Hippocampal formation (tissue), 2 donors: ENCODE measurements around the gene DNAJB2.
A peak's percentile ranks its signal among the peaks of the same experiment; 100 is the strongest.
"Not testable (repeated sequence)": the region's sequence is repeated elsewhere in the genome, so short reads cannot be mapped to it uniquely, and the experiment has no call there.

Experiments
- DNase-seq, 2 donors: peaks; one replicate each; lab custom pipeline; 2025; lab: John Stamatoyannopoulos, UW

Gene DNAJB2

GRCh38 chr2:219285373-219285735, 6.2 kb downstream of the DNAJB2 start:
- no peak for DNase-seq

- peak; percentile 55 to 56 for DNase-seq
These were observed 6.8 kb downstream of the DNAJB2 start for GRCh38 chr2:219285894-219286425.

- peak; percentile 28 to 55 for DNase-seq
These were observed 7.4 kb downstream of the DNAJB2 start for GRCh38 chr2:219286436-219287115.

DNA sequence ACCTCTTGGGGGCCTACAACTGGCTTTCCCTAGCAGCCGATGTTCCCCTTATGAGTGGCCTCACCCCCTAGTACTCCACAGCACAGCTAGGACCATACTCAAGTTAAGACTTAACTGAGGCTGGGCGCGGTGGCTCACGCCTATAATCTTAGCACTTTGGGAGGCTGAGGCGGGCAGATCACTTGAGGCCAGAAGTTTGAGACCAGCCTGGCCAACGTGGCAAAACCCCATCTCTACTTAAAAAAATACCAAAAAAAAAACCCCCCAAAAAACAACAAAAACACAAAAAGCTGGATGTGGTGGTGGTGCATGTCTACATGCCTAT, 7.9 kb downstream of the DNAJB2 start:
- not testable (repeated sequence) for DNase-seq

GRCh38 chr2:219287580-219288265, 8.6 kb downstream of the DNAJB2 start:
- no peak for DNase-seq

GRCh38 chr2:219289195-219289536, 10.0 kb downstream of the DNAJB2 start:
- DNase-seq: no peak

- peak; percentile 82 to 92 for DNase-seq
These were observed 10.6 kb downstream of the DNAJB2 start for GRCh38 chr2:219289537-219290361.

DNA sequence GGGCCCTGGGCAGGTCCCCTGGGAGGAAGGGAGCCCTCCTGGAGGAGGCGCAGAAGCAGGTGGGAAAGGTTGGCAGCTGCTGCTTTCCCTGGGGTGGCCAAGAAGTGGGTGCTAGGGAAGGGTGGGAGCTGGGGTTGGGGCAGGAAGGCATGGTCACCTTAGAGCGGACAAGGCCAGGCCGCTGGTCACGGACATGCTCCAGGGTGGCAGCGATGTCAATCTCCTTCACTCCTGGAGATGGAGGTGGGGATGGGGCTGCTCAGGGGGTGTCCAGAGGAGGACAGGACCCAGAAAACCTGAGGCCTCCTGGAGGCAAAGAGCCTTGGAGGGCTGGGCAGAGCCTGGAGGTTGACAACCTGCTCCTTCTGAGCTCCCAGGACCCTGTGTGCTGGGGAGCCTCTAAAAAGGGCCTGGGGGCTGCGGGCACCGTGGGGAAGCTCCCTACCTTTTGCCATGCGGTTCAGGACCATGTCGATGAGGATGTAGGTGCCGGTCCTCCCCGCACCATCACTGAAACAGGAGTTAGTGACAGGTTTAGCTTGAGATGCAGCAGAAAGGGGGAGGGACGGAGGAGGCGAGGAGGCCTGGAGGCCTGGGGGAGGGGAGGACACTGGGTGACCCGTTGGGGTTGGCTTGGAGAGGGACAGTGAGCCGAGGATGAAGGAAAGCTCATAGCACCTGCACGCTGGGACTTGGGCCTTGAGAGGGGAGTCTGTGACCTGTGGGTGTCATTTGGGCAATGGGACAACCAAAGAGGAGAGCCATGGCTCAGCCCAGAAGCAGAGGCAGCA, 11.4 kb downstream of the DNAJB2 start:
- DNase-seq: no peak

GRCh38 chr2:219291394-219291793, 12.2 kb downstream of the DNAJB2 start:
- DNase-seq: no peak

DNA sequence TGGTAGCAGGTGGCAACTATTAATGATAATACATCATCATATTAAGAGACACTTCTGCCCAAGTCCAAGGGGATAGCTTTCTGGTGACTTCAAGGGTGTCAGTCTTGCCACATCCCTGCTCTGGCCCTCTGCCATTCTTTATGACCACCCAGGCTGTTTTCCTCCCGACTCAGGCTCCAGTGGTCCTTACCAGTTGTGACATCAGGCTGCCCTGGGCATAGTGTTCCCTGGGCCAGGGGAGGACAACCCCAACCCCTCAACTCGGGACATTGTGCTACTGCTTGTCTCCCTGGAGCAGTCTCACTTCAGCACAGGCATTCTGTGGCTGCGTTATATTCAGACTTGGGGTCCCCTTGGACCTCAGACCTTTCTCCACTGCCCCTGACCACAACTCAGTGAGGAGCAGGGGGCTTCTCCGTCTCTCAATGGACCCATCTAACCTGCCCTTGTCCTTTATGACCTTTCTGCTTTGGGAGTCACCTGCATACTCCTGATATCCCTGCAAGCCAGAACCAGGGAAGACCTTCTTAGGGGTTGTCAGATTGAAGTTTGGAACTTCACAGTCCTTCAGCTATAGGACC, 12.8 kb downstream of the DNAJB2 start:
- no peak for DNase-seq

GRCh38 chr2:219292616-219293015, 13.4 kb downstream of the DNAJB2 start:
- DNase-seq: no peak

DNA sequence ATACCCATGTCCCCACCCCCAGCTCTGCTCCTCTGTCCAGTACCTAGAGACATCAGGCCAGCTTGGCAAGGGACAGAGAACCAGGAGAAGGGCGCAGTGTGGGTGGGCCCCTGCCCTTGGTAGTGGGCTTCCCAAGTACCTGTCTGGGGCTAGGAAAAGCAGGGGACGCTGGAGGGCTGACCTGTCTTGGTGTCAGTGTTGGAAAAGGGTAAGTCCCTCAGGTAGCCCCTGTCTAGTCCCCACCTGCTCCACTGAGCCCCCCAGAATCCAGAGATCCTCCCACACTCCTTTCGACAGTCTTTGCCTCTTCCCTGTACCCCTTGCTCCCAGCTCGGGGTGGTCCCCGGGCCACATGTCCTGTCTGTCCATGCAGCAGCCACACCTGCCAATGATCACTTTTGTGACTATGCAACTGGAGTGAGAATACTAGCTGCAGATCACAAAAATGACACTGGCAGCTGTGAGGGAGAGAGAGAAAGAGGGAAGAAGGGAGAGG, 14.6 kb downstream of the DNAJB2 start:
- no peak for DNase-seq

- peak; percentile 72 to 77 for DNase-seq
These were observed 15.5 kb downstream of the DNAJB2 start for GRCh38 chr2:219294356-219295351.

DNA sequence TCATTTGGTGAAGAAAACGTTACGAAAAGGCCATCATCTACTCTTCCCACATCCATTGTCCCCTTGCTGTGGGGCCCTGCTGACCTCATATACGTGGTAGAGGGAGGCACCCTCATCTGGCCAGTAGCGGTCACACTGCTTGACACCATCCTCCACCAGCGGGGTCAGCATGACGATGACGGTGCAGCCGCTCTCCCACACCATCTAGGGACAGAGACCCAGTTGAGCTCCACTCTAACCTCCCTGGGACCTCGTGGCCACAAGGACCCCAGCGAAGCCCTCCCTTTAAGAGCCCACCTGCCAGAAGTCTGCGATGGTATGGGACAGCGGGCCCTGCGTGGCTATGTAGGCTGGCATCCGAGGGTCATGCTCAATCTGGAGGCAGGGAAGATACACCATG, 17.0 kb downstream of the DNAJB2 start:
- no peak for DNase-seq

DNA sequence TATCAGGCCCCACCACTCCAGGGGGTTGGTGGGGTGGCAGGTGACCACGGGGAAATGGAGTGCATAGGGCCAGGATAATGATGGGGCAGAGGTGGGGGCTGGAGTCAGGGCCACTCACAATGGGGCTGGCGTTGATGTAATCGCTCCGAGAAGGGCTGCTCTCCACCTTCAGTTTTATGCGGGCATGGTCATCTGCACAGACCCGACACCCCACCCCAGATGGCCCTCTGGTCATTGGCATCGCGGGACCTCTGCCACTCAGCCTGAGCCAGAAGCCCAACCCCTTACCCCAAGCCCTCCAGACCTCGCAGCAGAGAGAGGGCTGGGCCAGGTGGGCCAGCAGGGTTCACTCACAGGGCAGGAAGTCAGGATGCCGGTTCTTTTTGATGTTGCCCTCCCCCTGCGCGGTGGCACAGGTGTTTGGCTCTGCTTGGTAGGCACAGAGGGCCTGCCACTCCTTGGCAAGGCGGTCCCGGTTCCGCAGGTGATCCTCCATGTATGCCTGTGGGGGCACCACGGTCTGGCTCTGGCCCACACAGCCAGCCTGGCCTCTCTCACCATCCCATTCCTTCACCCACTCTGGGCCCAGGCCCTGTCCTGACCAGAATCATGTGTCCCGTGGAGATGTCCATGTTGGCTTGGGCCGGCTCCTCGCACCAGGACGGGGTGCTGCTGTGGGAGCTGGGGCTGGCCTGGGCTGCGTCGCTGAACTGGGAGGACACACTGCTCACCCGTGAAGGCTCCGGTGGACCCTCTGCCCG, 17.6 kb downstream of the DNAJB2 start:
- DNase-seq: no peak

GRCh38 chr2:219297766-219298456, 18.7 kb downstream of the DNAJB2 start:
- no peak for DNase-seq

DNA sequence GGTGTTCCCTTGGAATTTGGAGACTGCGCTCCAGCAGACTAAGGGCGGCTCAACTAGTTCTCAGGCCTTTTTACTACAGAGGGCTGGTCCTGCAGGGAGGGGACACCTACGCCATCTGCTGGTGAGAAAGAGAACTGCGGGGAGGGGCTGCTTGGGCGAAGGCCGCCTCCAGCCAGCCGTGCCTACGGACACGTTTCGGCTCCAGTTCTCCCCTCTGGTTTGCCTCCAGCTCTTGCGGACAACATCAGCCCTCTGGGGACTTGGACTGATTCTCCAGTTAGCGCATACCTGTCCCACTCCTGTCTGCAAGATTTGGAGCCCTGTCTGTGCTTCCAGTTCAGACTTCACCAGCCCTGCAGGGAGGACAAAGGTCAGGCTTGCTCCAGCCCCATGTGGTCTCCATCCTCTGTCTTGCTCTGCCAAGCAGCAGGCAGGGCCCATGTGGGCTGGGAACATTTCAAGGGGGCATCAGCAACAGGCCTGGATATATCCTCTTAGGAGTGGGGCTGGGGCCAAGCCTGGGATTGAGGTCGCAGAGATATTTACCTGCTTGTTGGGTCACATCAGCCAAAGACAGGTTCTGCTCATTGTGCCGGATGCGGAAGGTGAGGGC, 19.7 kb downstream of the DNAJB2 start:
- DNase-seq: peak; percentile 76 to 83

GRCh38 chr2:219299372-219299760, 20.2 kb downstream of the DNAJB2 start:
- DNase-seq: no peak
